H1 (cell line): ENCODE measurements around the gene ASXL1. TPM values are rescaled to one million over a fixed set of nuclear protein-coding genes. Genes with fewer than 3 reads are reported as not detected.

Experiments
- CTCF ChIA-PET: fragments of 300-600 bp; sonication (Branson Sonifier 250); formaldehyde crosslinking; loops from one replicate; lab custom pipeline; 2021; ENCODE audit not compliant: partially characterized antibody; lab: Charles Lee
- POLR2A ChIA-PET: fragments of 300-600 bp; sonication (Branson Sonifier 250); formaldehyde crosslinking; loops from one replicate; lab custom pipeline; 2021; ENCODE audit warnings: inconsistent platforms; ENCODE audit not compliant: partially characterized antibody; lab: Charles Lee
- DNase-seq, 2 experiments: peaks; one replicate each; pipeline versions ENCODE4 v3.0.0 to v3.0.0-alpha.2; 2010 to 2022; ENCODE audit warnings: low spot score in 2 of 2, low read depth in 1 of 2, mixed read lengths in 1 of 2
- FAIRE-seq: peaks from 2 replicates; lab custom pipeline; 2011; peaks lifted over from hg19 to GRCh38; lab: Jason Lieb, UNC
- H2AFZ ChIP-seq: 2 replicates; pipeline ENCODE4 v1.8.1; 2012; ENCODE audit warnings: low read length, inconsistent platforms
- H2AK5ac ChIP-seq: 2 replicates; pipeline ENCODE4 v1.6.1; 2013; ENCODE audit warnings: low read depth, low read length
- H2BK120ac ChIP-seq: replicated peaks from 2 replicates; pipeline ENCODE3; 2013; ENCODE audit warnings: low read depth, low read length, inconsistent platforms
- H2BK12ac ChIP-seq: 2 replicates; pipeline ENCODE4 v1.6.1; 2013; ENCODE audit warnings: low read depth, low read length
- H2BK15ac ChIP-seq: 2 replicates; pipeline ENCODE4 v1.6.1; 2013; ENCODE audit warnings: low read length
- H2BK20ac ChIP-seq: 2 replicates; pipeline ENCODE4 v1.6.1; 2013; ENCODE audit warnings: low read length
- H2BK5ac ChIP-seq: 2 replicates; pipeline ENCODE4 v1.6.1; 2013; ENCODE audit warnings: low read depth, low read length
- H3K14ac ChIP-seq: 2 replicates; pipeline ENCODE4 v1.6.1; 2013; ENCODE audit warnings: inconsistent platforms; ENCODE audit not compliant: insufficient read length
- H3K18ac ChIP-seq: 2 replicates; pipeline ENCODE4 v1.6.1; 2013; ENCODE audit warnings: low read length; ENCODE audit errors: extremely low read depth
- H3K23ac ChIP-seq: 2 replicates; pipeline ENCODE4 v1.6.1; 2013; ENCODE audit warnings: inconsistent platforms; ENCODE audit not compliant: insufficient read length
- H3K23me2 ChIP-seq: 2 replicates; pipeline ENCODE4 v1.6.1; 2013; ENCODE audit warnings: low read depth, low read length
- H3K27ac ChIP-seq: 2 replicates; pipeline ENCODE4 v1.6.1; 2011; ENCODE audit warnings: low read depth, low read length, inconsistent platforms
- H3K27me3 ChIP-seq, 4 experiments: replicated peaks in 1 of 4; 1 replicate in 1 of 4; 2 replicates in 3 of 4; pipeline versions ENCODE4 v1.6.1 to v1.8.1; 2011 to 2013; ENCODE audit warnings: low read length in 3 of 4, mild to moderate bottlenecking in 3 of 4, inconsistent platforms in 2 of 4, mixed read lengths in 2 of 4, moderate library complexity in 1 of 4; ENCODE audit not compliant: control insufficient read depth in 3 of 4, insufficient read depth in 3 of 4; ENCODE audit errors: extremely low read depth in 1 of 4
- H3K36me3 ChIP-seq, 4 experiments: 2 replicates each; pipeline versions ENCODE4 v1.6.1 to v1.8.1; 2011 to 2013; ENCODE audit warnings: mild to moderate bottlenecking in 4 of 4, low read length in 3 of 4, moderate library complexity in 2 of 4, control low read depth in 1 of 4, inconsistent platforms in 1 of 4; ENCODE audit not compliant: insufficient read depth in 4 of 4, control insufficient read depth in 2 of 4
- H3K4ac ChIP-seq: replicated peaks from 2 replicates; pipeline ENCODE3; 2013; ENCODE audit warnings: low read length, low read depth, mixed read lengths, inconsistent platforms; ENCODE audit not compliant: insufficient read length
- H3K4me1 ChIP-seq, 4 experiments: replicated peaks in 1 of 4; 1 replicate in 1 of 4; 2 replicates in 3 of 4; pipeline versions ENCODE4 v1.6.1 to v1.8.1; 2011 to 2013; ENCODE audit warnings: low read length in 3 of 4, inconsistent platforms in 2 of 4, mixed read lengths in 1 of 4; ENCODE audit not compliant: insufficient read depth in 4 of 4, control insufficient read depth in 3 of 4
- H3K4me2 ChIP-seq, 2 experiments: 2 replicates each; pipeline versions ENCODE4 v1.6.1 to v1.8.1; 2011 to 2013; ENCODE audit warnings: low read depth in 2 of 2, low read length in 2 of 2, control low read depth in 1 of 2, inconsistent platforms in 1 of 2, mild to moderate bottlenecking in 1 of 2; ENCODE audit not compliant: insufficient read depth in 1 of 2
- H3K4me3 ChIP-seq, 4 experiments: fragments of 200-600, 300-600 bp in 1 of 4; sonication (generic), shearing (Covaris generic), sonication (Bioruptor Twin) in 1 of 4; 2 replicates each; pipeline versions ENCODE4 v1.5.1 to v1.8.1; 2011 to 2016; ENCODE audit warnings: low read length in 4 of 4, low read depth in 3 of 4, control low read depth in 2 of 4, inconsistent platforms in 2 of 4, mild to moderate bottlenecking in 2 of 4, mixed read lengths in 1 of 4, moderate library complexity in 1 of 4; ENCODE audit not compliant: insufficient read depth in 2 of 4; ENCODE audit errors: extremely low read depth in 1 of 4
- H3K56ac ChIP-seq: replicated peaks from 2 replicates; pipeline ENCODE3; 2013; ENCODE audit warnings: low read depth, mild to moderate bottlenecking, mixed read lengths, low read length, inconsistent platforms; ENCODE audit not compliant: insufficient read length
- H3K79me1 ChIP-seq: 2 replicates; pipeline ENCODE4 v1.6.1; 2013; ENCODE audit warnings: low read depth, low read length, control low read depth
- H3K79me2 ChIP-seq, 2 experiments: 2 replicates each; pipeline versions ENCODE4 v1.6.1 to v1.8.1; 2012 to 2013; ENCODE audit warnings: low read length in 2 of 2, mild to moderate bottlenecking in 2 of 2, inconsistent platforms in 1 of 2; ENCODE audit not compliant: insufficient read depth in 2 of 2, control insufficient read depth in 1 of 2
- H3K9ac ChIP-seq, 4 experiments: replicated peaks in 1 of 4; 1 replicate in 1 of 4; 2 replicates in 3 of 4; pipeline versions ENCODE4 v1.6.1 to v1.8.1; 2011 to 2013; ENCODE audit warnings: low read depth in 3 of 4, low read length in 3 of 4, control low read depth in 2 of 4, mild to moderate bottlenecking in 2 of 4, moderate library complexity in 2 of 4, inconsistent platforms in 1 of 4; ENCODE audit errors: extremely low read depth in 1 of 4
- H3K9me3 ChIP-seq, 2 experiments: 2 replicates each; pipeline versions ENCODE4 v1.6.1 to v1.8.1; 2012 to 2013; ENCODE audit warnings: mild to moderate bottlenecking in 2 of 2, moderate library complexity in 2 of 2, control low read depth in 1 of 2, inconsistent platforms in 1 of 2, low read depth in 1 of 2, low read length in 1 of 2, mixed read lengths in 1 of 2; ENCODE audit not compliant: insufficient read depth in 2 of 2
- H4K20me1 ChIP-seq, 2 experiments: replicated peaks in 1 of 2; 2 replicates each; pipeline versions ENCODE3 to v1.8.1; 2011 to 2013; ENCODE audit warnings: inconsistent platforms in 2 of 2, low read length in 2 of 2, mild to moderate bottlenecking in 1 of 2; ENCODE audit not compliant: insufficient read depth in 2 of 2, control insufficient read depth in 1 of 2
- H4K5ac ChIP-seq: 2 replicates; pipeline ENCODE4 v1.6.1; 2013; ENCODE audit warnings: low read length, low read depth, mixed read lengths, inconsistent platforms; ENCODE audit not compliant: insufficient read length
- H4K8ac ChIP-seq: 2 replicates; pipeline ENCODE4 v1.8.0; 2013; ENCODE audit warnings: mild to moderate bottlenecking, moderate library complexity, low read length, inconsistent platforms; ENCODE audit not compliant: insufficient read depth; ENCODE audit errors: extremely low read depth
- H4K91ac ChIP-seq: replicated peaks from 2 replicates; pipeline ENCODE3; 2013; ENCODE audit warnings: low read length, mixed read lengths, inconsistent platforms; ENCODE audit not compliant: insufficient read length
- BACH1 ChIP-seq: IDR thresholded peaks from 2 replicates; pipeline ENCODE4 v1.6.1; 2012; ENCODE audit warnings: low read length, improper control_type of control experiment
- BCL11A ChIP-seq, 2 experiments: IDR thresholded peaks; one replicate each; pipeline ENCODE4 v1.6.1; 2011; ENCODE audit warnings: low read depth in 2 of 2, low read length in 2 of 2, mild to moderate bottlenecking in 2 of 2
- CBX8 ChIP-seq: fragments of 300-800, 300-1000 bp; sonication (generic); IDR thresholded peaks from 2 replicates; pipeline ENCODE4 v1.7.1; 2016; ENCODE audit warnings: low read depth, low read length, borderline replicate concordance
- CEBPB ChIP-seq: IDR thresholded peaks from 2 replicates; pipeline ENCODE4 v1.6.1; 2012; ENCODE audit warnings: low read depth, low read length
- CHD2 ChIP-seq: IDR thresholded peaks from 2 replicates; pipeline ENCODE4 v1.6.1; 2012; ENCODE audit warnings: low read length, improper control_type of control experiment
- EP300 ChIP-seq, 2 experiments: IDR thresholded peaks; 1 replicate in 1 of 2; 2 replicates in 1 of 2; pipeline ENCODE4 v1.6.1; 2011 to 2012; ENCODE audit warnings: low read depth in 2 of 2, low read length in 2 of 2, mild to moderate bottlenecking in 2 of 2, borderline replicate concordance in 1 of 2, inconsistent platforms in 1 of 2, moderate library complexity in 1 of 2
- GTF2F1 ChIP-seq: IDR thresholded peaks from 2 replicates; pipeline ENCODE4 v1.6.1; 2012; ENCODE audit warnings: low read depth, low read length, improper control_type of control experiment, borderline replicate concordance
- SIN3A ChIP-seq, 2 experiments: IDR thresholded peaks in 1 of 2; conservative IDR thresholded peaks in 1 of 2; 2 replicates each; pipeline ENCODE4 v1.6.1; 2011 to 2012; ENCODE audit warnings: low read length in 2 of 2, improper control_type of control experiment in 1 of 2, low read depth in 1 of 2, mild to moderate bottlenecking in 1 of 2
- SP1 ChIP-seq: IDR thresholded peaks from 2 replicates; pipeline ENCODE4 v1.6.1; 2011; ENCODE audit warnings: low read depth, low read length
- SRF ChIP-seq: IDR thresholded peaks from 2 replicates; pipeline ENCODE4 v1.6.1; 2011; ENCODE audit warnings: mild to moderate bottlenecking, low read depth, low read length, moderate library complexity
- TCF12 ChIP-seq: IDR thresholded peaks from 2 replicates; pipeline ENCODE4 v1.6.1; 2011; ENCODE audit warnings: low read depth, mild to moderate bottlenecking, low read length
- YY1 ChIP-seq: IDR thresholded peaks from 2 replicates; pipeline ENCODE4 v1.6.1; 2011; ENCODE audit warnings: low read depth, mild to moderate bottlenecking, low read length
- ZNF274 ChIP-seq: IDR thresholded peaks from 2 replicates; pipeline ENCODE4 v1.7.0; 2012; ENCODE audit warnings: low read length, borderline replicate concordance; ENCODE audit errors: extremely low read depth
- WGBS, 2 experiments: shearing (Covaris generic) in 1 of 2; methylation state at CpG; one replicate each; pipeline versions ENCODE4 v1.1.6 to v1.1.7; 2013 to 2015; ENCODE audit warnings: low lambda C conversion rate in 2 of 2, mixed read lengths in 2 of 2, inconsistent platforms in 1 of 2, low coverage in 1 of 2, missing lambda C conversion rate in 1 of 2; ENCODE audit not compliant: insufficient replicate concordance in 2 of 2, insufficient coverage in 1 of 2, insufficient read length in 1 of 2; ENCODE audit errors: extremely low coverage in 1 of 2, missing lambda C conversion rate in 1 of 2; 5-methylcytosine and 5-hydroxymethylcytosine counted together
- polyA plus RNA-seq, 7 experiments: library from polyadenylated mRNA; depleted of rRNA in 3 of 7; stranded (reverse) in 5 of 7; unstranded in 2 of 7; fragments of >200 nt in 5 of 7; fragments of 200-250 nt in 2 of 7; gene quantifications; 1 replicate in 5 of 7; 2 replicates in 1 of 7; 4 replicates in 1 of 7; pipeline versions ENCODE4 v1.2.1 to v1.2.3, GENCODE V29; 2011 to 2013; ENCODE audit warnings: missing spikeins in 2 of 7, mixed read lengths in 2 of 7
- total RNA-seq: library from RNA; stranded (reverse); fragmentation: NEBNext Ultra II Directional; extraction: Animal tissue kit (Norgen Biotek cat#: 25700); gene quantifications from 2 replicates; pipeline ENCODE4 v1.2.1, GENCODE V29; 2021
- TF ChIP-seq, protein P1 (sequence below): IDR thresholded peaks from 2 replicates; pipeline ENCODE4 v1.6.1; 2011; ENCODE audit warnings: low read length, improper control_type of control experiment

Gene ASXL1
- total and polyA plus RNA-seq, 2 of the 8 experiments (the other 6 are each of a cell fraction or from before 2014, with no cell fraction given), result 10.6 to 26.5 TPM

DNA sequence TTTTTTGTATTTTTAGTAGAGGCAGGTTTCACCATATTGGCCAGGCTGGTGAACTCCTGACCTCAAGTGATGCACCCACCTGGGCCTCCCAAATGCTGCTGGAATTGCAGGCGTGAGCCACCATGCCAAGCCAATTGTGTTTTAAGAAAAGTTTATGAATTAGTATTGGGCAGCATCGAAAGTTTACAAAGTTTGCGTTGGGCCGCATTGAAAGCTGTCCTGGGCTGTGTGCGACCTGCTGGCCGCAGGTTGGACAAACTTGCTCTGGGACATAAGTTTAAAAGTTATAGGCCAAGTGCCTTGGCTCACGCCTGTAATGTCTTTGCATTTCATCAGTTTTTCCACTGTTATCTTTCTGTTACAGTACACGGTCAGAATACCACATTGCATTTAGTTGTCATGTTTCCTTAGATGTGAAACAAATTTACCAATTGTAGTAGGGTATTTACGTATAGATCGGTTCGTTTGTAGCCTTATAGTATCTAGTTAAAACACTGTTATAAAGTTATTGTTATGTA lies 39.5 kb downstream of the ASXL1 start:
- peaks cover 0 to 2% of the 10 kb centered on the region in 2 experiments for H4K20me1 ChIP-seq
- no peak overlapping the region for H2BK120ac ChIP-seq
- no peak overlapping the region for H3K14ac ChIP-seq
- H2BK15ac ChIP-seq, result no peak overlapping the region
- no peak overlapping the region for H3K4ac ChIP-seq
- H2AFZ ChIP-seq, result no peak overlapping the region
- no peaks in the 10 kb centered on the region for H3K9me3 ChIP-seq
- no peaks in the 10 kb centered on the region; a peak in 1 of 8 replicates for H3K36me3 ChIP-seq
- no peak overlapping the region for H3K27ac ChIP-seq
- H3K79me1 ChIP-seq, result no peaks in the 10 kb centered on the region
- no peak overlapping the region for H3K18ac ChIP-seq
- H2BK12ac ChIP-seq, result no peak overlapping the region
- H2BK20ac ChIP-seq, result no peak overlapping the region
- DNase-seq (no peak), FAIRE-seq (no peak)
- no peak overlapping the region for H2AK5ac ChIP-seq
- H2BK5ac ChIP-seq, result no peak overlapping the region
- no peaks in the 10 kb centered on the region for H3K27me3 ChIP-seq
- H3K4me2 ChIP-seq, result no peak overlapping the region
- WGBS, 2 experiments, result 92% methylated on average over 11 of the region's 11 CpGs; no CpG with 5 or more reads in 1 of the 2 experiments
- no peak overlapping the region for H4K8ac ChIP-seq
- H3K56ac ChIP-seq, result no peak overlapping the region
- no peak overlapping the region for H4K91ac ChIP-seq
- no peak overlapping the region for H3K9ac ChIP-seq
- POLR2A ChIA-PET, result no interaction called here
- no peak overlapping the region for H3K23ac ChIP-seq
- H4K5ac ChIP-seq, result no peak overlapping the region
- H3K79me2 ChIP-seq, result no peaks in the 10 kb centered on the region
- no peaks in the 10 kb centered on the region for H3K4me1 ChIP-seq
- CTCF ChIA-PET, result no interaction called here
- no peaks in the 10 kb centered on the region for H3K23me2 ChIP-seq
- H3K4me3 ChIP-seq, result no peak overlapping the region
- TF ChIP-seq BCL11A (IDR thresholded peaks at IDR 0.05; ENCODE audit: low read depth in 2 of 2, low read length in 2 of 2) (no peak), CHD2 (no peak), TCF12 (no peak), CBX8 (no peak), BACH1 (no peak), SP1 (no peak), SIN3A (conservative IDR thresholded peaks at IDR 0.05 in 1 of 2, IDR thresholded peaks at IDR 0.05 in 1 of 2; ENCODE audit: low read depth in 1 of 2, low read length in 2 of 2) (no peak), ZNF274 (no peak), SRF (no peak), YY1 (no peak), CEBPB (no peak), GTF2F1 (no peak), EP300 (IDR thresholded peaks at IDR 0.05; ENCODE audit: borderline replicate concordance in 1 of 2, low read depth in 2 of 2, low read length in 2 of 2) (no peak)
- TF ChIP-seq, protein P1, sequence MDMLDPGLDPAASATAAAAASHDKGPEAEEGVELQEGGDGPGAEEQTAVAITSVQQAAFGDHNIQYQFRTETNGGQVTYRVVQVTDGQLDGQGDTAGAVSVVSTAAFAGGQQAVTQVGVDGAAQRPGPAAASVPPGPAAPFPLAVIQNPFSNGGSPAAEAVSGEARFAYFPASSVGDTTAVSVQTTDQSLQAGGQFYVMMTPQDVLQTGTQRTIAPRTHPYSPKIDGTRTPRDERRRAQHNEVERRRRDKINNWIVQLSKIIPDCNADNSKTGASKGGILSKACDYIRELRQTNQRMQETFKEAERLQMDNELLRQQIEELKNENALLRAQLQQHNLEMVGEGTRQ, result no peak
